Muscle layer of colon (tissue), 2 donors: Measurements from ENCODE around the gene GABARAP.
A peak's percentile ranks its signal among the peaks of the same experiment; 100 is the strongest.

Source experiments
- H3K27ac ChIP-seq: one replicate; pipeline ENCODE4 v1.7.0; 2013; ENCODE audit warnings: low read depth, mild to moderate bottlenecking, low read length, moderate library complexity
- H3K27me3 ChIP-seq, 2 donors: one replicate each; pipeline ENCODE4 v1.7.0; 2013; ENCODE audit warnings: low read length in 2 of 2, mild to moderate bottlenecking in 2 of 2; ENCODE audit not compliant: insufficient read depth in 2 of 2, control insufficient read depth in 1 of 2
- H3K36me3 ChIP-seq: one replicate; pipeline ENCODE4 v1.7.0; 2013; ENCODE audit warnings: mild to moderate bottlenecking, low read length; ENCODE audit not compliant: insufficient read depth
- H3K4me1 ChIP-seq: one replicate; pipeline ENCODE4 v1.7.0; 2013; ENCODE audit warnings: mild to moderate bottlenecking, low read length; ENCODE audit not compliant: insufficient read depth
- H3K4me3 ChIP-seq, 2 donors: one replicate each; pipeline ENCODE4 v1.7.0; 2013; ENCODE audit warnings: low read length in 2 of 2, low read depth in 1 of 2, mild to moderate bottlenecking in 1 of 2, moderate library complexity in 1 of 2
- H3K9ac ChIP-seq: one replicate; pipeline ENCODE4 v1.7.0; 2013; ENCODE audit warnings: low read length
- H3K9me3 ChIP-seq: one replicate; pipeline ENCODE4 v1.7.0; 2013; ENCODE audit warnings: mild to moderate bottlenecking, low read length
- donor health status: abdominal sarcoma.
- donor health status: Adenocarcinoma of cecum.

The GABARAP gene

GRCh38 chr17:7218166-7218565 is 24.1 kb downstream of the GABARAP start:
- no peaks in the 10 kb centered on the region for H3K9me3 ChIP-seq
- no peaks in the 10 kb centered on the region for H3K27me3 ChIP-seq
- H3K36me3 ChIP-seq = peaks cover 18% of the 10 kb centered on the region
- peak overlapping the region; percentile 77 for H3K27ac ChIP-seq
- H3K4me1 ChIP-seq = peaks cover 58% of the 10 kb centered on the region
- H3K4me3 ChIP-seq = peak overlapping the region in 1 of 2 donors; percentile 79
- H3K9ac ChIP-seq = peak overlapping the region; percentile 86

- H3K27me3 ChIP-seq = no peaks in the 10 kb centered on the region
- peak overlapping the region; percentile 66 to 79 for H3K4me3 ChIP-seq
- H3K9ac ChIP-seq = peak overlapping the region; percentile 86
- H3K9me3 ChIP-seq = no peaks in the 10 kb centered on the region
- peaks cover 10% of the 10 kb centered on the region for H3K36me3 ChIP-seq
- H3K4me1 ChIP-seq = peaks cover 60% of the 10 kb centered on the region
- peak overlapping the region; percentile 83 for H3K27ac ChIP-seq
Observed at GRCh38 chr17:7217113-7217987, 24.9 kb downstream of the GABARAP start.

GRCh38 chr17:7216242-7217112 is 25.8 kb downstream of the GABARAP start:
- H3K9me3 ChIP-seq = no peaks in the 10 kb centered on the region
- H3K27ac ChIP-seq = peak overlapping the region; percentile 83
- peak overlapping the region; percentile 61 for H3K9ac ChIP-seq
- H3K36me3 ChIP-seq = peaks cover 6% of the 10 kb centered on the region
- H3K27me3 ChIP-seq = no peaks in the 10 kb centered on the region
- H3K4me3 ChIP-seq = peak overlapping the region; percentile 53 to 66
- peaks cover 65% of the 10 kb centered on the region for H3K4me1 ChIP-seq

GRCh38 chr17:7215652-7216180 is 26.5 kb downstream of the GABARAP start:
- Histone ChIP-seq H3K36me3 (no peaks in the 10 kb centered on the region), H3K4me1 (peaks cover 58% of the 10 kb centered on the region), H3K27me3 (no peaks in the 10 kb centered on the region), H3K9ac (peak overlapping the region; percentile 61), H3K9me3 (no peaks in the 10 kb centered on the region), H3K4me3 (peak overlapping the region in 1 of 2 donors; percentile 85), H3K27ac (peak overlapping the region; percentile 61)

- H3K27ac ChIP-seq = peak overlapping the region; percentile 50
- H3K9me3 ChIP-seq = no peaks in the 10 kb centered on the region
- H3K4me3 ChIP-seq = peak overlapping the region in 1 of 2 donors; percentile 85
- no peaks in the 10 kb centered on the region for H3K36me3 ChIP-seq
- H3K27me3 ChIP-seq = no peaks in the 10 kb centered on the region
- H3K9ac ChIP-seq = no peak overlapping the region
- peaks cover 53% of the 10 kb centered on the region for H3K4me1 ChIP-seq
Observed at GRCh38 chr17:7215136-7215638, 27.1 kb downstream of the GABARAP start.

GRCh38 chr17:7214300-7215135 is 27.7 kb downstream of the GABARAP start:
- H3K9ac ChIP-seq = no peak overlapping the region
- peak overlapping the region; percentile 90 for H3K27ac ChIP-seq
- H3K36me3 ChIP-seq = no peaks in the 10 kb centered on the region
- H3K4me1 ChIP-seq = peaks cover 52% of the 10 kb centered on the region
- H3K4me3 ChIP-seq = peak overlapping the region; percentile 39 to 85
- no peaks in the 10 kb centered on the region for H3K9me3 ChIP-seq
- no peaks in the 10 kb centered on the region for H3K27me3 ChIP-seq

GRCh38 chr17:7213895-7214299 is 28.4 kb downstream of the GABARAP start:
- Histone ChIP-seq H3K4me3 (peak overlapping the region; percentile 39 to 85), H3K9ac (no peak overlapping the region), H3K36me3 (no peaks in the 10 kb centered on the region), H3K9me3 (no peaks in the 10 kb centered on the region), H3K4me1 (peaks cover 45% of the 10 kb centered on the region), H3K27me3 (no peaks in the 10 kb centered on the region), H3K27ac (no peak overlapping the region)

GRCh38 chr17:7211491-7212273 is 30.6 kb downstream of the GABARAP start:
- Histone ChIP-seq H3K9ac (no peak overlapping the region), H3K9me3 (no peaks in the 10 kb centered on the region), H3K27me3 (no peaks in the 10 kb centered on the region), H3K4me3 (no peak overlapping the region), H3K36me3 (no peaks in the 10 kb centered on the region), H3K4me1 (peaks cover 33% of the 10 kb centered on the region), H3K27ac (no peak overlapping the region)

GRCh38 chr17:7208754-7209460 is 33.3 kb downstream of the GABARAP start:
- Histone ChIP-seq H3K9ac (no peak overlapping the region), H3K9me3 (no peaks in the 10 kb centered on the region), H3K4me1 (peaks cover 30% of the 10 kb centered on the region), H3K36me3 (no peaks in the 10 kb centered on the region), H3K27ac (no peak overlapping the region), H3K27me3 (no peaks in the 10 kb centered on the region), H3K4me3 (no peak overlapping the region)
